H7 (cell line): ENCODE data around the gene SNX19. TPM values are rescaled to one million over a fixed set of nuclear protein-coding genes. Genes with fewer than 3 reads are reported as not detected.

ENCODE experiments used
- DNase-seq: peaks from one replicate; pipeline ENCODE4 v3.0.0; 2012
- H3K27me3 ChIP-seq: 2 replicates; pipeline ENCODE4 v1.6.0; 2011; ENCODE audit warnings: mild to moderate bottlenecking, low read length; ENCODE audit not compliant: control insufficient read depth, insufficient read depth
- H3K36me3 ChIP-seq: replicated peaks from 2 replicates; pipeline ENCODE4 v1.5.1; 2011; ENCODE audit warnings: low read length; ENCODE audit not compliant: control insufficient read depth, insufficient read depth
- H3K4me3 ChIP-seq: 2 replicates; pipeline ENCODE4 v1.5.1; 2011; ENCODE audit warnings: low read depth, mild to moderate bottlenecking, control low read depth, low read length, moderate library complexity; ENCODE audit not compliant: insufficient read depth
- total RNA-seq: library from RNA; depleted of rRNA; stranded (reverse); fragments of >200 nt; shearing (Covaris generic); gene quantifications from 2 replicates; pipeline ENCODE4 v1.2.3, GENCODE V29; 2014

Gene SNX19
- total RNA-seq, 1 experiment from 2014 or later = 22.7 TPM

GRCh38 chr11:130831506-130831905, 84.8 kb downstream of the SNX19 start:
- Histone ChIP-seq H3K4me3 (no peak overlapping the region), H3K27me3 (no peaks in the 10 kb centered on the region; the same call in 1 of the 2 replicates), H3K36me3 (no peaks in the 10 kb centered on the region)
- DNase-seq = peak; percentile 57

- no peak for DNase-seq
- H3K36me3 ChIP-seq = no peaks in the 10 kb centered on the region
- no peak overlapping the region for H3K4me3 ChIP-seq
- no peaks in the 10 kb centered on the region; the same call in 1 of the 2 replicates for H3K27me3 ChIP-seq
These were observed 85.7 kb downstream of the SNX19 start for GRCh38 chr11:130830566-130830965.

- no peaks in the 10 kb centered on the region for H3K36me3 ChIP-seq
- no peak for DNase-seq
- no peaks in the 10 kb centered on the region; the same call in 1 of the 2 replicates for H3K27me3 ChIP-seq
- H3K4me3 ChIP-seq = no peak overlapping the region
These were observed 86.3 kb downstream of the SNX19 start for GRCh38 chr11:130829920-130830511.

GRCh38 chr11:130828741-130829140, 87.5 kb downstream of the SNX19 start:
- Histone ChIP-seq H3K36me3 (no peaks in the 10 kb centered on the region), H3K27me3 (no peaks in the 10 kb centered on the region; the same call in 1 of the 2 replicates), H3K4me3 (no peak overlapping the region)
- DNase-seq = no peak

- no peaks in the 10 kb centered on the region for H3K36me3 ChIP-seq
- H3K27me3 ChIP-seq = no peaks in the 10 kb centered on the region; the same call in 1 of the 2 replicates
- DNase-seq = peak; percentile 91
- no peak overlapping the region for H3K4me3 ChIP-seq
These were observed 88.6 kb downstream of the SNX19 start for GRCh38 chr11:130827451-130828377.

- H3K4me3 ChIP-seq = no peak overlapping the region
- no peaks in the 10 kb centered on the region for H3K36me3 ChIP-seq
- no peaks in the 10 kb centered on the region; the same call in 1 of the 2 replicates for H3K27me3 ChIP-seq
- no peak for DNase-seq
These were observed 89.7 kb downstream of the SNX19 start for GRCh38 chr11:130826572-130826971.

DNA sequence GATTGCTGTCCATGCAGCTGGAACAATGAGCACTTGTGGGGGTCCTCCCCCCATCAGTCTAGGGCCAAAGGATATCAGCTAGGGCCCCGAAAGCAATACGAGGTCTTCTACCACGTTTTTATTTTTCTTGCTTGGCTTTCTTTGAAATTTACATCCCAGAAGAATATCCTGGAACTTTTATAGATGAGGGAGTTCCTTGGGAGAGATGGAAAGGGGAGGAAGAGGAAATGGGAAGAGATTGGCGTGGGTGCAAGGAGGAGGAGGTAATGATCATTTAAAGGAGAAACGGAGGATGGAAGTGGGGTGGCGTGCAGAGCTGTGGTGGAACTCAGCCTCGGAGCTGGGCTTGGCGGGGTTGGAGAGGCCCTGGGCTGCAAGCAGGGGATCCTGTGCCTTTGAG, 90.3 kb downstream of the SNX19 start:
- H3K36me3 ChIP-seq = no peaks in the 10 kb centered on the region
- no peak overlapping the region for H3K4me3 ChIP-seq
- no peak for DNase-seq
- H3K27me3 ChIP-seq = no peaks in the 10 kb centered on the region; the same call in 1 of the 2 replicates

DNA sequence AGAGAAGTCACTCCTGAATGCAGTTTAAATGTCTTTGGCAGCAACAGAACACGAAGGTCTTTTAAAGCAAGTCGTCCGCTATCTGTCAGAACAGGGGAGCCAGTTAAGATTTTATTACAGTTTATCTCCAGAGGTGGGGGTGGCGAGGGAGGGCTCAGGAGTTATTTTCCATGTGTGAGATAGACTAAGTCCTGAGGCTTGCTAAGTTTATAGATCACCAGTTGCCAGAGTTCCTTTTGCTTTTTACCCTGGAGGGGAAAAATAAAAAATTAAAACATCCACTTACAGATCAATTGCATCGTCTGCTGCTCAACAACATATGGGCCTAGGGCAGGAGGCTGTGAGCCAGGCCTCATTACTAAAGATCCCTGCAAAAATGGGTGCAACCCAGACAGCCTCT, 90.7 kb downstream of the SNX19 start:
- Histone ChIP-seq H3K4me3 (no peak overlapping the region), H3K36me3 (no peaks in the 10 kb centered on the region), H3K27me3 (no peaks in the 10 kb centered on the region; the same call in 1 of the 2 replicates)
- DNase-seq = no peak
